Activated CD4-positive, alpha-beta T cell treated with anti-CD3 and anti-CD28 coated beads for 4 hours (primary cell): Measurements from ENCODE around the gene THUMPD3.

Experiments
- DNase-seq, 2 donors: peaks; one replicate each; pipeline ENCODE4 v3.0.0-alpha.2; 2020

Gene THUMPD3

DNA sequence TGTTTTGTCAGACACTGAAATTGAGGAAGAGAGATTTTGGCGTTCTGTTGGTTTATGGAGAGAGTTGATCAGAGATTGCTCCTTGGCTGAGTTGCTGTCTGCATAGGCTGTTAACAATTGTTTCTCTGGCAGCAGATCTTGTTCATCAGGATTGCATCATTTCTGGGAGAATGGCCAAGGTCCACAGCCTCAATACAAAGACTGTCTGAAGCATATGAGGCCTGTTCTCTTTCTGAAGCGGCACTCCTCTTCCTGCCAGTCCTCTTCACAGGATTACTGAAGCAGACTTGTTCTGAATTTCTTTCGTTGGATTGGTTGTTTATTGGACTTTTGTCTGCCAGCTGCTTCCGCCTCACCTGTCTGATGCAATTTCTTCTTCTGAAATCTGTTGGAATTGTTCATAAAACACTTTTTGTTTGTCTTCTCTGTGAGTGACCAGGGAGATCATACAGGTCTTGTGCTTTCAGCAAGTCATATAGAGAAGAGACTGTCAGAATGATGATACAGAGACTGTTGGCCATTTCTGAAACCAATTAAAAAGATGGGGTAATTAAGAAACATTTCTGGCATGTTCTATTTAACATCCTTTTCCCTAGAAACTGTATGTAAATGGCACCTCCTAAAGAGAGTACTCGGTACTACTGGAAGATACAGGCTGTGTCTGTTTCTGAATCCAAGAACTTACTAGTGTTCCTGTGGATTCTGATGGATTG is 60.0 kb downstream of the THUMPD3 start:
- DNase-seq, result no peak

DNA sequence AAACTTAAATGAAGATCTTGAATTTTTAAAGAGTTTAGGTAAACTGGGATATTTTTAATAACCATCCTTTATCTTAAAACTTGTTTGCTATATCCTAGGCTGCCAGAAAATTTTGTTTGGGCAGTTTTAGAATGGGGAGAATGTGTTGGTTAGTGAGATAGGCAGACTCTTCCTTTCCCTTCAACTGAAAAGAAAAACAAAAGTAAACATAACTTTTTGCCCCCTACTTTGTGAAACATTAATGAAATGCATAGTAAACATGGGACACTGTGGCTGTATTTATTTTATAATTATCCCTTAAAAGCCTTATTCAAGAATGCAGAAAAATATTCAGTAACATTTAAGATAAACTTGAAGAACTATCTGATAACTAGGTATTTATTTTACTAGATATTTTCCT is 65.6 kb downstream of the THUMPD3 start:
- DNase-seq, result no peak

DNA sequence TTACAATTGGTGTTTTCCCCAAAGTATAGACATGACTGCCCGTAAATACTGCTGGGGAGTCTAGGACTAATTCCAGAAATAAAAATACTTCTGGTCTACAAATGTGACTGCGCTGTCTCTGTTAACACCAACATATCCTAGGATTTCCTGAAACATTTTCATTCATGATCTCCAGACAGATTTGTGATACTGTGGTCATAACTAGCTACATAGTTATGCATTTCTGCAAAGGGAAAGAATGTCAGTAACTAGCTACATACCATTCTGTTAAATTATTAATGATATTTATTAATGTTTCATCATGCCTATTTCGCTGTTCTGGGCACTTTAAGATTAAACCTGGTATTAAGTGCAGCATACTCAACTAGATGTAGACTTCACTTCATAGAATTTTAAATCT is 67.9 kb downstream of the THUMPD3 start:
- no peak for DNase-seq

DNA sequence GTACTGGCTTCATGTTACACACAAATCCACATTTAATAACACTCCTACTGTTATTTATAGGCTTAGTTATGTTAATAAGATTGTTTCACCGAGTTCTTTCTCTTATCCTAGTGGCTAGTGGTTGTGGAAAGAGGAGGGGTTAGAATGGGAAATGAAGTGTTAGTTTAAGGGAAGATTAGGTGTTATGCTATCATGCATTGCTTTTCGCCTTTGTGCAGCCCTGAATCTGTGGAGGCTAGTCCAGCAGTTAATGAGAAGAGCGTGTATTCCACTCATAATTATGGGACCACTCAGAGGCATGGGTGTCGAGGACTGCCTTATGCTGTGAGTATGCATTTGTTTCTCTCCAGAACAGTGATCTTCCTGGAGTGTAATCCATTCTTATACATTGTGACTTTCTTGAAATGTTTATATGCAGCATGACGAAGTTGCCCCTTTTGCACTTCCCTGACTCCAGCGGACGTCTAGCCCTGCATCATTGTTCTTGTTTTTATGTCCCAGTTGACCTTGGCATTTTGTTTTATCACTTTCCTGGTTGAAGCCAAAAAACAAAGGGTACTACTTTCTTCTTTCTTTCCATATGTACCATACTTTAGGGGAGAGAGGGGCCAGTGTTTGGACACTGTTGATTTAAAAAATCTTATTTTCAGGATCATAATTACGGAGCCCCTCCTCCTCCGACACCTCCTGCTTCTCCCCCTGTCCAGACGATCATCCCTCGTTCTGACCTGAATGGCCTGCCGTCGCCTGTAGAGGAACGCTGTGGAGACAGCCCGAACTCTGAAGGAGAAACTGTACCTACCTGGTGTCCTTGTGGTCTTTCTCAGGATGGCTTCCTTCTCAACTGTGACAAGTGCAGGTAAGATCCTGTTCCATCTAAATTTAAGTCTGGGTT is 71.0 kb downstream of the THUMPD3 start:
- DNase-seq, result no peak

DNA sequence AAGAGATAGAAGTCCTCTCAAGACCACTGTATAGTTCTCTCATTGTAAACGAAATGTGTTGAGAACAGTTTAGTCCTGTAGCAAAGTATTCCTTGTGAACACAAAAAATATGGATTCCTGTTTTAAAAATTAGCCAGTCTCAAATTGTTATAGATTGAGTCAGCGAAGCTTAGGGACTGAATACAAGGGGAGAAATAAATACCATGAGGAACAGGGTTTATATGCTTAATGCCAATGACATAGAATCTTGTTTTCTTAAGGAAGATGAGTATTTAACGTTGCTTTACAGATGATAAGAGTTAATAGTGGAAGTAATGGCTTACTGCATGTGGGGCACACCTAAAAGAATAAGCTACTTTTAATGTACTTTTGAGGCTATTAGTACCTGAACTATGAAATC is 72.5 kb downstream of the THUMPD3 start:
- no peak for DNase-seq
